Liver (tissue), 9 donors: ENCODE data around the gene OR5J2. TPM values are rescaled to one million over a fixed set of nuclear protein-coding genes. Genes with fewer than 3 reads are reported as not detected.

Experiments used
- DNase-seq: peaks from one replicate; pipeline ENCODE4 v3.0.0-alpha.2; 2017; ENCODE audit warnings: low spot score
- H3K27ac ChIP-seq, 2 donors: one replicate each; pipeline ENCODE4 v1.7.0; 2013; ENCODE audit warnings: inconsistent platforms in 2 of 2, low read length in 2 of 2, control low read depth in 1 of 2, low read depth in 1 of 2, mild to moderate bottlenecking in 1 of 2
- H3K27me3 ChIP-seq, 4 donors: one replicate each; pipeline versions ENCODE4 v1.6.1 to v1.7.0; 2013; ENCODE audit warnings: low read length in 3 of 4, inconsistent platforms in 1 of 4, mild to moderate bottlenecking in 1 of 4, moderate library complexity in 1 of 4; ENCODE audit not compliant: control insufficient read depth in 4 of 4, insufficient read depth in 4 of 4
- H3K36me3 ChIP-seq, 4 donors: one replicate each; pipeline versions ENCODE4 v1.6.1 to v1.7.0; 2013; ENCODE audit warnings: low read length in 3 of 4, mild to moderate bottlenecking in 3 of 4, low read depth in 1 of 4, moderate library complexity in 1 of 4; ENCODE audit not compliant: control insufficient read depth in 4 of 4, insufficient read depth in 3 of 4
- H3K4me1 ChIP-seq, 4 donors: one replicate each; pipeline versions ENCODE4 v1.6.1 to v1.7.0; 2013; ENCODE audit warnings: low read length in 3 of 4, mild to moderate bottlenecking in 3 of 4, moderate library complexity in 1 of 4; ENCODE audit not compliant: control insufficient read depth in 4 of 4, insufficient read depth in 4 of 4
- H3K4me3 ChIP-seq, 3 donors: one replicate each; pipeline versions ENCODE4 v1.6.1 to v1.7.0; 2013; ENCODE audit warnings: low read length in 3 of 3, control low read depth in 1 of 3, low read depth in 1 of 3, mild to moderate bottlenecking in 1 of 3
- H3K9ac ChIP-seq, 2 donors: one replicate each; pipeline ENCODE4 v1.7.0; 2013; ENCODE audit warnings: low read length in 2 of 2, mild to moderate bottlenecking in 2 of 2, moderate library complexity in 2 of 2, control low read depth in 1 of 2, low read depth in 1 of 2
- H3K9me3 ChIP-seq, 4 donors: one replicate each; pipeline versions ENCODE4 v1.6.1 to v1.7.0; 2013; ENCODE audit warnings: low read length in 3 of 4; ENCODE audit not compliant: control insufficient read depth in 4 of 4
- EGR1 ChIP-seq, 2 donors: IDR thresholded peaks; 2 replicates each; pipeline ENCODE4 v1.6.1; 2016 to 2018; ENCODE audit warnings: antibody characterized with exemption in 2 of 2, low read depth in 2 of 2
- FOXA1 ChIP-seq: IDR thresholded peaks from 2 replicates; pipeline ENCODE4 v1.6.1; 2016; ENCODE audit warnings: antibody characterized with exemption
- FOXA2 ChIP-seq: IDR thresholded peaks from 2 replicates; pipeline ENCODE4 v1.6.1; 2016; ENCODE audit warnings: antibody characterized with exemption
- GABPA ChIP-seq, 2 donors: IDR thresholded peaks in 1 of 2; conservative IDR thresholded peaks in 1 of 2; 2 replicates each; pipeline ENCODE4 v1.6.1; 2016; ENCODE audit warnings: antibody characterized with exemption in 2 of 2, mild to moderate bottlenecking in 1 of 2, moderate library complexity in 1 of 2
- HNF4A ChIP-seq, 2 donors: conservative IDR thresholded peaks; 2 replicates each; pipeline ENCODE4 v1.6.1; 2016; ENCODE audit warnings: antibody characterized with exemption in 2 of 2, mild to moderate bottlenecking in 2 of 2
- HNF4G ChIP-seq: IDR thresholded peaks from 2 replicates; pipeline ENCODE4 v1.6.1; 2016; ENCODE audit warnings: antibody characterized with exemption
- JUND ChIP-seq, 2 donors: IDR thresholded peaks; 2 replicates each; pipeline ENCODE4 v1.6.1; 2016; ENCODE audit warnings: antibody characterized with exemption in 2 of 2
- NR2F2 ChIP-seq: IDR thresholded peaks from 2 replicates; pipeline ENCODE4 v1.6.1; 2016; ENCODE audit warnings: antibody characterized with exemption
- RAD21 ChIP-seq, 2 donors: IDR thresholded peaks; 2 replicates each; pipeline ENCODE4 v1.6.1; 2016; ENCODE audit warnings: antibody characterized with exemption in 2 of 2, mild to moderate bottlenecking in 2 of 2
- RXRA ChIP-seq, 2 donors: IDR thresholded peaks; 2 replicates each; pipeline ENCODE4 v1.6.1; 2017 to 2018; ENCODE audit warnings: antibody characterized with exemption in 2 of 2, mild to moderate bottlenecking in 1 of 2
- SP1 ChIP-seq: IDR thresholded peaks from 2 replicates; pipeline ENCODE4 v1.6.1; 2018; ENCODE audit warnings: antibody characterized with exemption, mild to moderate bottlenecking
- TAF1 ChIP-seq: conservative IDR thresholded peaks from 2 replicates; pipeline ENCODE4 v1.6.1; 2016; ENCODE audit warnings: antibody characterized with exemption, mild to moderate bottlenecking
- YY1 ChIP-seq: IDR thresholded peaks from 2 replicates; pipeline ENCODE4 v1.6.1; 2016; ENCODE audit warnings: antibody characterized with exemption, mild to moderate bottlenecking
- WGBS: extraction: QIAGEN DNeasy Blood & Tissue Kit; methylation state at CpG from one replicate; pipeline ENCODE4 v1.1.7; 2013; 5-methylcytosine and 5-hydroxymethylcytosine counted together
- polyA plus RNA-seq, 2 donors: library from polyadenylated mRNA; stranded (reverse) in 1 of 2; unstranded in 1 of 2; fragments of 200-250 nt in 1 of 2; fragments of >200 nt in 1 of 2; fragmentation: Nextera tagmentation in 1 of 2; extraction: Ambion mirVana in 1 of 2; gene quantifications; one replicate each; pipeline versions ENCODE4 v1.2.1 to v1.2.3, GENCODE V29; 2013 to 2015
- total RNA-seq, 2 donors: library from RNA; depleted of rRNA; stranded (reverse); fragments of >200 nt; gene quantifications; one replicate each; pipeline ENCODE4 v1.2.3, GENCODE V29; 2014
- TF ChIP-seq, protein P1 (sequence below): fragments of 150-350 bp; IDR thresholded peaks from 2 replicates; pipeline ENCODE4 v1.5.1; 2017; ENCODE audit warnings: improper control_type of control experiment, low read depth, low read length; ENCODE audit not compliant: missing input control
- TF ChIP-seq, protein P2 (sequence below): IDR thresholded peaks from 2 replicates; pipeline ENCODE4 v1.6.1; 2016; ENCODE audit warnings: antibody characterized with exemption, mild to moderate bottlenecking
- TF ChIP-seq, protein P3 (sequence below): IDR thresholded peaks from 2 replicates; pipeline ENCODE4 v1.6.1; 2016; ENCODE audit warnings: antibody characterized with exemption
- TF ChIP-seq, protein P4 (sequence below): IDR thresholded peaks from 2 replicates; pipeline ENCODE4 v1.6.1; 2016; ENCODE audit warnings: antibody characterized with exemption
- TF ChIP-seq, protein P5 (sequence below): IDR thresholded peaks from 2 replicates; pipeline ENCODE4 v1.6.1; 2016; ENCODE audit warnings: antibody characterized with exemption
- donor health status: healthy.
- donor health status: healthy.
- donor health status: healthy.
- donor health status: healthy.
- donor health status: healthy.

Gene OR5J2
- not detected for total RNA-seq
- polyA plus RNA-seq: not detected

DNA sequence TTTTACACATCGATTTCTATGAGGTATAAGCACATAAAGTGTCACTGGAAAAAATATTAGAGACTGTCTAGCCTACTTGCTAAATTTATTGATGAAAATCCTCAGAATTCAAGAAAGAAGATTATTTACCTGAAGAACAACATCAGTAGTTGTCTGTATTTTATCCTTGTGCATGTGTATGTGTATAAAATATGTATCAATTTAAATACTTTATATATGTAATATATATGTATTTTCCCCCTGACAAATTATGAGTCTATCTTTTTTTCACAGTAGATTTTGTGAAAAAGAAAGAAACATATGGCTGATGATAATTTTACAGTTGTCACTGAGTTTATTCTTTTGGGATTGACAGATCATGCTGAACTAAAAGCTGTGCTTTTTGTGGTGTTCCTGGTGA lies at the start of gene OR5J2:
OR5J2 (plus strand) TSS at position 301 of the 400 bp plus-strand sequence; CDS start at position 301, 0 bp downstream.
- Histone ChIP-seq H3K4me1 (no peaks in the 10 kb centered on the region), H3K9me3 (peaks cover 0 to 11% (median 5%) of the 10 kb centered on the region in 4 donors), H3K4me3 (no peak within 1 kb of the TSS), H3K36me3 (no peaks in the 10 kb centered on the region), H3K27ac (no peak within 1 kb of the TSS), H3K9ac (no peak within 1 kb of the TSS), H3K27me3 (no peaks in the 10 kb centered on the region)
- WGBS: 62% methylated on average over 1 of the region's 1 CpG
- TF ChIP-seq RXRA (IDR thresholded peaks at IDR 0.05) (no peak), YY1 (no peak), JUND (IDR thresholded peaks at IDR 0.05) (no peak), EGR1 (IDR thresholded peaks at IDR 0.05; ENCODE audit: low read depth in 2 of 2) (no peak), HNF4G (no peak), GABPA (IDR thresholded peaks at IDR 0.05 in 1 of 2, conservative IDR thresholded peaks at IDR 0.05 in 1 of 2) (no peak), NR2F2 (no peak), FOXA2 (no peak), HNF4A (conservative IDR thresholded peaks at IDR 0.05) (no peak), SP1 (no peak), RAD21 (IDR thresholded peaks at IDR 0.05) (no peak), FOXA1 (no peak), TAF1 (no peak)
- TF ChIP-seq, protein P1, sequence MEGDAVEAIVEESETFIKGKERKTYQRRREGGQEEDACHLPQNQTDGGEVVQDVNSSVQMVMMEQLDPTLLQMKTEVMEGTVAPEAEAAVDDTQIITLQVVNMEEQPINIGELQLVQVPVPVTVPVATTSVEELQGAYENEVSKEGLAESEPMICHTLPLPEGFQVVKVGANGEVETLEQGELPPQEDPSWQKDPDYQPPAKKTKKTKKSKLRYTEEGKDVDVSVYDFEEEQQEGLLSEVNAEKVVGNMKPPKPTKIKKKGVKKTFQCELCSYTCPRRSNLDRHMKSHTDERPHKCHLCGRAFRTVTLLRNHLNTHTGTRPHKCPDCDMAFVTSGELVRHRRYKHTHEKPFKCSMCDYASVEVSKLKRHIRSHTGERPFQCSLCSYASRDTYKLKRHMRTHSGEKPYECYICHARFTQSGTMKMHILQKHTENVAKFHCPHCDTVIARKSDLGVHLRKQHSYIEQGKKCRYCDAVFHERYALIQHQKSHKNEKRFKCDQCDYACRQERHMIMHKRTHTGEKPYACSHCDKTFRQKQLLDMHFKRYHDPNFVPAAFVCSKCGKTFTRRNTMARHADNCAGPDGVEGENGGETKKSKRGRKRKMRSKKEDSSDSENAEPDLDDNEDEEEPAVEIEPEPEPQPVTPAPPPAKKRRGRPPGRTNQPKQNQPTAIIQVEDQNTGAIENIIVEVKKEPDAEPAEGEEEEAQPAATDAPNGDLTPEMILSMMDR: no peak
- TF ChIP-seq, protein P2, sequence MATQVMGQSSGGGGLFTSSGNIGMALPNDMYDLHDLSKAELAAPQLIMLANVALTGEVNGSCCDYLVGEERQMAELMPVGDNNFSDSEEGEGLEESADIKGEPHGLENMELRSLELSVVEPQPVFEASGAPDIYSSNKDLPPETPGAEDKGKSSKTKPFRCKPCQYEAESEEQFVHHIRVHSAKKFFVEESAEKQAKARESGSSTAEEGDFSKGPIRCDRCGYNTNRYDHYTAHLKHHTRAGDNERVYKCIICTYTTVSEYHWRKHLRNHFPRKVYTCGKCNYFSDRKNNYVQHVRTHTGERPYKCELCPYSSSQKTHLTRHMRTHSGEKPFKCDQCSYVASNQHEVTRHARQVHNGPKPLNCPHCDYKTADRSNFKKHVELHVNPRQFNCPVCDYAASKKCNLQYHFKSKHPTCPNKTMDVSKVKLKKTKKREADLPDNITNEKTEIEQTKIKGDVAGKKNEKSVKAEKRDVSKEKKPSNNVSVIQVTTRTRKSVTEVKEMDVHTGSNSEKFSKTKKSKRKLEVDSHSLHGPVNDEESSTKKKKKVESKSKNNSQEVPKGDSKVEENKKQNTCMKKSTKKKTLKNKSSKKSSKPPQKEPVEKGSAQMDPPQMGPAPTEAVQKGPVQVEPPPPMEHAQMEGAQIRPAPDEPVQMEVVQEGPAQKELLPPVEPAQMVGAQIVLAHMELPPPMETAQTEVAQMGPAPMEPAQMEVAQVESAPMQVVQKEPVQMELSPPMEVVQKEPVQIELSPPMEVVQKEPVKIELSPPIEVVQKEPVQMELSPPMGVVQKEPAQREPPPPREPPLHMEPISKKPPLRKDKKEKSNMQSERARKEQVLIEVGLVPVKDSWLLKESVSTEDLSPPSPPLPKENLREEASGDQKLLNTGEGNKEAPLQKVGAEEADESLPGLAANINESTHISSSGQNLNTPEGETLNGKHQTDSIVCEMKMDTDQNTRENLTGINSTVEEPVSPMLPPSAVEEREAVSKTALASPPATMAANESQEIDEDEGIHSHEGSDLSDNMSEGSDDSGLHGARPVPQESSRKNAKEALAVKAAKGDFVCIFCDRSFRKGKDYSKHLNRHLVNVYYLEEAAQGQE: no peak
- TF ChIP-seq, protein P3, sequence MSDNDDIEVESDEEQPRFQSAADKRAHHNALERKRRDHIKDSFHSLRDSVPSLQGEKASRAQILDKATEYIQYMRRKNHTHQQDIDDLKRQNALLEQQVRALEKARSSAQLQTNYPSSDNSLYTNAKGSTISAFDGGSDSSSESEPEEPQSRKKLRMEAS: no peak
- TF ChIP-seq, protein P4, sequence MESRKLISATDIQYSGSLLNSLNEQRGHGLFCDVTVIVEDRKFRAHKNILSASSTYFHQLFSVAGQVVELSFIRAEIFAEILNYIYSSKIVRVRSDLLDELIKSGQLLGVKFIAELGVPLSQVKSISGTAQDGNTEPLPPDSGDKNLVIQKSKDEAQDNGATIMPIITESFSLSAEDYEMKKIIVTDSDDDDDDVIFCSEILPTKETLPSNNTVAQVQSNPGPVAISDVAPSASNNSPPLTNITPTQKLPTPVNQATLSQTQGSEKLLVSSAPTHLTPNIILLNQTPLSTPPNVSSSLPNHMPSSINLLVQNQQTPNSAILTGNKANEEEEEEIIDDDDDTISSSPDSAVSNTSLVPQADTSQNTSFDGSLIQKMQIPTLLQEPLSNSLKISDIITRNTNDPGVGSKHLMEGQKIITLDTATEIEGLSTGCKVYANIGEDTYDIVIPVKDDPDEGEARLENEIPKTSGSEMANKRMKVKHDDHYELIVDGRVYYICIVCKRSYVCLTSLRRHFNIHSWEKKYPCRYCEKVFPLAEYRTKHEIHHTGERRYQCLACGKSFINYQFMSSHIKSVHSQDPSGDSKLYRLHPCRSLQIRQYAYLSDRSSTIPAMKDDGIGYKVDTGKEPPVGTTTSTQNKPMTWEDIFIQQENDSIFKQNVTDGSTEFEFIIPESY: no peak
- TF ChIP-seq, protein P5, sequence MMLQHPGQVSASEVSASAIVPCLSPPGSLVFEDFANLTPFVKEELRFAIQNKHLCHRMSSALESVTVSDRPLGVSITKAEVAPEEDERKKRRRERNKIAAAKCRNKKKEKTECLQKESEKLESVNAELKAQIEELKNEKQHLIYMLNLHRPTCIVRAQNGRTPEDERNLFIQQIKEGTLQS: no peak
- no peak for DNase-seq
